NB4 (cell line): ENCODE results near the gene CALN1.

Experiments used
- CTCF ChIP-seq: IDR thresholded peaks from one replicate; pipeline ENCODE4 v1.5.1; 2012; ENCODE audit warnings: low read depth, low read length
- POLR2A ChIP-seq: IDR thresholded peaks from 2 replicates; pipeline ENCODE4 v1.6.1; 2011; ENCODE audit warnings: mild to moderate bottlenecking; ENCODE audit not compliant: insufficient read length; ENCODE audit errors: extremely low read depth

GRCh38 chr7:71775648-71776047, 636.5 kb downstream of the CALN1 start:
- TF ChIP-seq CTCF: no peak
- no peak for TF ChIP-seq POLR2A
